CD1c-positive myeloid dendritic cell (primary cell): ENCODE results near the gene CDC42BPA.
A peak's percentile ranks its signal among the peaks of the same experiment; 100 is the strongest.

Experiments used
- DNase-seq: peaks from one replicate; pipeline ENCODE4 v3.0.0-alpha.2; 2016; ENCODE audit errors: extremely low spot score

Gene CDC42BPA

GRCh38 chr1:226946841-226947240 is 371.5 kb downstream of the CDC42BPA start:
- DNase-seq: no peak

GRCh38 chr1:226946285-226946684 is 372.0 kb downstream of the CDC42BPA start:
- no peak for DNase-seq

GRCh38 chr1:226945858-226946245 is 372.4 kb downstream of the CDC42BPA start:
- DNase-seq: no peak

- DNase-seq: peak; percentile 13
Observed at GRCh38 chr1:226945106-226945857, 373.0 kb downstream of the CDC42BPA start.

- DNase-seq: no peak
Observed at GRCh38 chr1:226943927-226944326, 374.4 kb downstream of the CDC42BPA start.

- peak; percentile 7 for DNase-seq
Observed at GRCh38 chr1:226943156-226943555, 375.1 kb downstream of the CDC42BPA start.

- DNase-seq: no peak
Observed at GRCh38 chr1:226942392-226942791, 375.9 kb downstream of the CDC42BPA start.

GRCh38 chr1:226940806-226941067 is 377.6 kb downstream of the CDC42BPA start:
- no peak for DNase-seq

GRCh38 chr1:226940029-226940805 is 378.1 kb downstream of the CDC42BPA start, which contains the start of gene COQ8A:
Gene COQ8A, plus strand, starts transcription at chr1:226940294. Its CDS starts 21,092 bp downstream, at chr1:226961386.
- DNase-seq: peak; percentile 99
